ENCODE results near the gene FAM98C.

The FAM98C gene

DNA sequence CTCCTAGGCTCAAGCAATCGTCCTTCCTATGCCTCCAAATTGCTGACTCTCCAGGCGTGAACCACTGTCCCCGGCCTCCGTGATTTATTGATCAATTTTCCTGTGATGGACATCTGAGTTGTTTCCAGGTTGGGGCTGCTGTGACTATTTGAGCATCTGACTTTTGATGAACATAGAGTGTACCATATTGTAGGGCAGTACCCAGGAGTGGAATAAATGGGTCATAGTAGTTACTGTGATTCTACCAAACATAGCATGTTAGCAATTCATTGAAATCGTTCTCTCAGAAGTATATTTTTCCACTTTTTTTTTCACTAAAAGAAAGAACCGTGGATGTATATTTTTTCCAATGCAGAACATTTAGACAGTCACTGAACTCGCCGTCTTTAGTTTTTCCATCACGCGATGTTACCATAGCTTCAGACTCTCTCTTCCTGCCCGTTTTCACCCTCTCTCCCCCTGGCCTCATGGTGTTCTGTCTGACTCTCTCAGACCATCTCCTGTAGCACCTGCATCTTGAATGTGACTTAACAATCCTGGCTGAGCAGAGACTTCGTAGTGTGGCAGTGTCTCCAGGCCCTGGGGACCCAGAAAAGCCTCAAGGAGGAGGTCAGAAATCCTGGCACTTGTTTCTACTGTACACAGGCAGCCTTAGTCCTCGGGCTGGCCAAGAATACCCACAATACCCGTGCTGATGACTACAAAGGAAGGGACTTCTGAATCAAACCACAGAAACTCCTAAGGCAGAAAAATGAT lies 26.3 kb downstream of the FAM98C start:
- DNase-seq = no peak

DNA sequence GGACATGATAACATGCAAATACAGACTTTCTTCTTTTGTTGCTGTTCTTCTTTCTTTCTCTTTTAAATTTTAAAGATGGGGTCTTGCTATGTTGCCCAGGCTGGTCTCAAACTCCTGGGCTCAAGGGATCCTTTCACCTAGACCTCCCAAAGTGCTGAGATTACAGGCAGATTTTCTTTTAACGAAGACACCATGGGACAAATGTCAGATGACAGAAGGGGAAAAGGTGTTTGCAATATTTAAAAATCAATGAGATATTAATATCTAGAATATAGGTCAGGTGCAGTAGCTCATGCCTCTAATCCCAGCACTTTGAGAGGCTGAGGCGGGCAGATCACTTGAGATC lies 26.9 kb downstream of the FAM98C start:
- no peak for DNase-seq

DNA sequence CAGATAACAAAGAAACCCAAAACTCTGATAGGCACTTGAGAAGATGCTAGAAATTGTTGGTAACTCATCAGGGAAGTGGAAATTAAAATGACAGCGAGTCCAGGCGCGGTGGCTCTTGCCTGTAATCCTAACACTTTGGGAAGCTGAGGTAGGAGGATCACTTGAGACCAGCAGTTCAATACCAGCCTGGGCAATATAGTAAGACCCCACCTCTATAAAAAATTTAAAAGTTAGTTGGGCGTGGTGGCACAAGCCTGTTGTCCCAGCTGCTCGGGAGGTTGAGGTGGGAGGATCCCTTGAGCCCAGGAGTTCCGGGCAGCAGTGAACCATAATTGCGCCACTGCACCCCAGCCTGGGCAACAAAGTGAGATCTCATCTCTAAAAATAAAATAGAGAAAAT lies 28.0 kb downstream of the FAM98C start:
- no peak for DNase-seq

DNA sequence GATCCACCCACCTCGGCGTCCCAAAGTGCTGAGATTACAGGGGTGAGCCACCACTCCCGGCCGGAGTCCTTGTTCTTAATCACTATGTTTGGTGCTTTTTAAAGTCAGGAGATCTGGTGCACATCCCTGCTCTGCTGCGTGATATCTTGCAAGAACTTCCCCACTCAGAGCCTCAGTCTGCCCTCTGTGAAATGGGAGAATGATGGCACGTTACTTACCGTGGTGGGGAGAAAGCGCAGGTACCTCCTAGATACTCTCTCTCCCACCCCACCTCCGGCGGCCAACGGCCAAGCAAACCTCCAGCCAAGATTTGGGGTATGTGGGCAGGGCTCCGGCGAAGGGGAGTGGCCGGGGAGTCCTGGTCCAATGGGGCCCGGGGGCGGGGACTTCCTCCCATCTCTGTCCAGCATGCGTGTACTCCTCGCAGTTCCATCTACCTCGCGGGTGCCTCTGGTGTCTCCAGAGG lies 30.4 kb downstream of the FAM98C start, which contains the start of gene RYR1:
Gene RYR1 (plus strand): TSS at position 424 of the 466 bp plus-strand sequence. CDS start 139 bp downstream, outside the sequence.
- DNase-seq = no peak

DNA sequence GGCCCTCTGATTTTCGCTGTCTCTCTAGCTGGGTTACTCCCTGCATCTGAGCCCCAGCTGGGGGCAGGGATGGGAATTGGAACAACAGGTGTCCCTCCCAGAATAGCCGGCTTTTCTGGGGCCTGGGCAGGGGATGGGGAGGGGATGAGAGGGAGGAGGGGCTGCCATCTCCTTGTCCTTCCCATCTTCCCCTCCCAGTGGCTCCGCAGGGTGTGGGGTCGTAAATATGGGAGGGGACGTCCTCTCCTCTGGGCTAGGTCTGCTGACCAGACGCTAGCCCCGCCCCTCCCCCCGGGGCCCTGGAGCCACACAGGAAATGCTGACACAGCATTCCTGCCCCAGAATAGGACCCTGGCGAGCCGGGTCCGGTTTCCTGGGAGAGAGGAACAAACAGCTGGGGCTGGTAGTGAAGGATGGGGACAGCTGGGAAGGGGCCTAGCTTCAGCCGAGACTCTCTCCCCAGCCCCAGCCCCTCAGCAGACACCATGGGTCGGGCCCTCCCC lies 31.7 kb downstream of the FAM98C start:
- no peak for DNase-seq

DNA sequence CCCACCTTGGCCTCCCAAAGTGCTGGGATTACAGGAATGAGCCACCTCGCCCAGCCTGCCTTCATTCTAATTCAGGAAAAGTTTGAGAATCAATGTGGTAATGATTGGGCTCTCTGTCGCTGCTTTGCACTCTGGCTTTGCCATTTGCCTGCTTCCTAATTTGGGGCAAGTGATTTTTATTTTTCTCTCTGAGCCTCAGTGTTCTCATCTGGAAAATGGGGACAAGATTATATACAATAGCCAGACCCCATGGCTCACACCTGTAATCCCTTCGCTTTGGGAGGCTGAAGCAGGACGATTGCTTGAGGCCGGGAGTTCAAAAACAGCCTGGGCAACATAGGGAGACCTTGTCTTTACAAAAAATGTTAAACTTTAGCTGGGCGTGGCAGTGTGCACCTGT lies 34.4 kb downstream of the FAM98C start:
- no peak for DNase-seq

DNA sequence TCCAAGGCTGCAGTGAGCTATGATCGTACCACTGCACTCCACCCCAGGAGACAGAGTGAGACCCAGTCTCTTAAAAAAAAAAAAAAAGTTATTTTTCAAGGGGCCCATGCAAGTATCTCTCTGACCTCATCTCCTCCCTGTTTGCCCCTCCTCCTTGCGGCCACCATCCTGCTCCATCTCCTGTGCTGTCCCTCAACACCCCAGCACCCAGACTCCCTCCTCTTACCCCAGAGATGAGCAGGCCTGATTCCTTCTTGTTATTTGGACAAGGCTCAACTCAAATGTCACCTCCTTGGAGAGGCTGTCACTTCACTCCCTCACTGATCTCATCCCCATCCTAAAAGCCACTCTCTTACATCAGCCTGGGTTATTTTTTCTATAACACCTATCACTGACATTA lies 35.0 kb downstream of the FAM98C start:
- DNase-seq = no peak

DNA sequence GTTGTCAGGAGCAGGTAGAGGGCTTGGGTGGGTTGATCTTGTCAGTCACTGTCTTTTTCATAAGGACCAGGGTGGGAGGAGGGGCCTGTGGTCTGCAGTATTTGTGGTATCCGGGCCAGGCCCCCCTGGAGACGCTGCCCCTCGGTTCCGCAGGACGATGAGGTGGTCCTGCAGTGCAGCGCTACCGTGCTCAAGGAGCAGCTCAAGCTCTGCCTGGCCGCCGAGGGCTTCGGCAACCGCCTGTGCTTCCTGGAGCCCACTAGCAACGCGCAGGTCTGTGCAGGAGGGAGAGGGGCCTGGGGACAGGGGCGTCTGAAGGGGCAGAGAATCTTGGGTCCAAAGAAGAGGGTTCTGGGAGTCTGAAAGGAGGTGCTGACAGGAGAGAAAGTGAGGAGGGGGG lies 37.7 kb downstream of the FAM98C start:
- no peak for DNase-seq

DNA sequence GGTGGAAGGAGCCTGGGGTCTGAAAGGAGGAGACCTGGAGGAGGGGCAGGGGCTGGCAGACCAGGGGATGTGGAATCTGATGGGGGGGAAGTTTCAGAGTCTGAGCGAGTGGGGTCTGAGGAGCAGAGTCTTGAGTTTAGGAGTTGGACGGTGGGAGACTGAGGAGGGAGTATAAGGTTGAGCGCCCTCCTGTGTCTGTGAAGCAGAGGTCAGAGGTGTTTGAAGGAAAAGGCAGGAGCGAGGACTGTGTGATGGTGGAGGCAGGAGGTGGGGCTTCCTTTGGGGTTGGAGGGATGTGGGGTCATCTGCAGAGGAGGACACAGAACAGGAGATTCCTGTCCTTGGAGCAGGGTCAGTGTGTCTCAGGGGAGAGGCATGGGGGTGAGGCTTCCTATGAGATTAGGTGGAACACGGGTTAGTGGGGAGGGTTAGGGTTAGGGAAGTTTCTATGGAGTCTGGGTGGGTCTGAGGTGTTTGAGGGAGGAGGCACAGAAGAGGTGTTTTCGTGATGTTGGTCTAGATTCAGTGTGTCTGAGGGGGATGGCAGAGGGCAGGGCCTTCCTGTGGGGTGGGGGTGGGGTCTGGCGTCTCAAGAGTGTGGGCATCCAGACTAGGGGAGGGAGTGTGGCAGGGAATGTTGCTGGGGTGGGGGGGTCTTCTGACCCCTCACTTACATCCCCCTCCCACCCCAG lies 38.9 kb downstream of the FAM98C start:
- DNase-seq = no peak

DNA sequence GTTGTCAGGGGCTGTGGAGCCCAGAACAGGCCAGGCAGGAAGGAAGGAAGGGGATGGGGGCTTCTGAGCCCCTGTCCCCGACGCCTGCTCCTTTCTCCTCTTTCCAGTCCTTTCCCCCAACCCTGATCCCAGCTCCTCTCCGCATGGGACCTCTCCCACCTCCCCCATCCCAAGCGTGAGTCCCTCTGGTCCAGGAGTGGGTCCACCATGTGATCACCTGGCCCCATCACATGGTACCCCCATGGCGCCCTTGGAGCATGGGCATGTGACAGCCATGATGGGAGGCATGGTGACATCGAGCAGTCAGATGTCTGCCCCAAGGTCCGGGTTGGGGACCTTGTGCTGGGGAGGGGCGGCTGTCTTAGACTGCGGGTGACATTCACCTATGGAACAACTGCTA lies 39.8 kb downstream of the FAM98C start:
- no peak for DNase-seq

DNA sequence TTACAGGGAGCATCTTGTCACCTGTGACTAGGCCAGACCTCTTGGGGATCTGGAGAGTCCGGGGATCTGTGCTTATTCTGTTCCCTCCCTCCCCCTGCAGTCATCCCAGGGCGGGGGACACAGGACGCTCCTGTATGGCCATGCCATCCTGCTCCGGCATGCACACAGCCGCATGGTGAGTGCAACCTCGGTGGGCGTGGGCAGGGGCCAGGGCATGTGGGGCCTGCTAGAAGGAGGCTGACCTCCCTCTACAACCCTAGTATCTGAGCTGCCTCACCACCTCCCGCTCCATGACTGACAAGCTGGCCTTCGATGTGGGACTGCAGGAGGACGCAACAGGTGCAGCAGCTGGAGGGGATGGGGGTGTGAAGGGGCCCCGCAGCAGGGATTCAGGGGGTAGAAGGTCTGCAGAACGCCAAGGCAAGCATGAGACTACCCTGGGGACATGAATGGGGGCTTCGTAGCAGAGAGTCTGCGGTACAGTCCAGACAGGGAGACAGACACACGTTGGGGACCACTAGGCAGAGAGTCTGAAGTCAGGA lies 40.6 kb downstream of the FAM98C start:
- no peak for DNase-seq

DNA sequence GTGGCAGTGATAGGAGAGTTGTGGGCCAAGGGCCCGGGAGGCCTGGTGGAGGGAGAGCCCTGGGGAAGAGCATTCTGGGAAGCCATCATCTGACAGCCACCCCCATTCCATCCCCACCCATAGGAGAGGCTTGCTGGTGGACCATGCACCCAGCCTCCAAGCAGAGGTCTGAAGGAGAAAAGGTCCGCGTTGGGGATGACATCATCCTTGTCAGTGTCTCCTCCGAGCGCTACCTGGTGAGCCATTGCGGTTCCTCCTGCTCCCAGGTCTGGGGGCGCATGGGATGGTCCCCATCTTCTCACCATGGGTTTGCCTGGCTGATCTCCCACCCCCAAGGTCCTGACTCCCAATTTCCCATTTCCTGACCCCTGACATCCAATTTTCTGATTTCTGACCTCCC lies 41.1 kb downstream of the FAM98C start:
- DNase-seq = no peak

DNA sequence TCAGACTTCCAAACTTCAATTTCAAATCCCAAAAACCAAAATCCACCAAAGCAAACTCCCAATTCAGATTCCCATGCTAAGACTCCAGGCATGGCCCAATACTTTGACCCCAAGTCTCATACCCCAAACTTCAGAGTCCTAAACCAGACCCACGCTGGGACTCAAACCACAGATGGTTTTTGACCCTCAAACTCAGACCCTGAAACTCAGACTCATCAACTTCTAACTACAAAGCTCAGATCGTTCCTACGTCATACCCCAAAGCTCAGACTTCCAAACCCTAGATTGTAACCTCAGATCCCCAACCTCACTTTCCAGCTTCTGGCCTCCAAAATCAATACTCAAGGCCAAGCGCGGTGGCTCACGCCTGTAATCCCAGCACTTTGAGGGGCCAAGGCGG lies 42.5 kb downstream of the FAM98C start:
- no peak for DNase-seq

DNA sequence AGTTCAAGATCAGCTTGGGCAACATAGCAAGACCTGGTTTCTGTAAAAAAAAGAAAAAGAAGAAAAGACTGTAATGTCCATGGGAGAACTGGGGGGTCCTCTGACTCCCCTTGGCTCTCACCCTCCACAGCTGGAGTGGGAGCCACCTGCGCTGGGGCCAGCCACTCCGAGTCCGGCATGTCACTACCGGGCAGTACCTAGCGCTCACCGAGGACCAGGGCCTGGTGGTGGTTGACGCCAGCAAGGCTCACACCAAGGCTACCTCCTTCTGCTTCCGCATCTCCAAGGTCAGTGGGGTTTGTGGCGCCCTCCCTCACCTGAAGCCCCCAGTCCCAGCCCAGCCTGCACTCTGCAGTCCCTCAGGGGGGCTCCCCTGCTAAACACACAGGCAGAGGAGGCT lies 45.3 kb downstream of the FAM98C start:
- DNase-seq = no peak

DNA sequence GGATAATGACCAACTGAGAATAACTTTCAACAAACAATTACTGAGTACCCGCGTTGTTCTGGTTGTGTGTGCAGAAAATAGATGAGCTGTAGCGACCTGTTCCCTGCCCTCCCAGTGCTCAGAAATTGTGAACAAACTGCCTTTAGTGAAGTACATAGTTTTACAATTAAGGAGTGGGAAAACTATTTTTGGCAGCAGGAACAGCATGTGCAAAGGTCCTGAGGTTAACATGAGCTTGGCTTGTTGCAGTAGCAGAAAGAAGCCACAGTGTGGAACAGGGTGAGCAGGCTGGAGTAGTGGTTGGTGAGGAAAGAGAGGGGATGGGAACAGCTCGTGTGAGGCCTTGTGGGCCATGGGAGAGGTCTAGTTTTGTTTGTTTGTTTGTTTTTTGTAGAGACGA lies 46.6 kb downstream of the FAM98C start:
- DNase-seq = no peak

DNA sequence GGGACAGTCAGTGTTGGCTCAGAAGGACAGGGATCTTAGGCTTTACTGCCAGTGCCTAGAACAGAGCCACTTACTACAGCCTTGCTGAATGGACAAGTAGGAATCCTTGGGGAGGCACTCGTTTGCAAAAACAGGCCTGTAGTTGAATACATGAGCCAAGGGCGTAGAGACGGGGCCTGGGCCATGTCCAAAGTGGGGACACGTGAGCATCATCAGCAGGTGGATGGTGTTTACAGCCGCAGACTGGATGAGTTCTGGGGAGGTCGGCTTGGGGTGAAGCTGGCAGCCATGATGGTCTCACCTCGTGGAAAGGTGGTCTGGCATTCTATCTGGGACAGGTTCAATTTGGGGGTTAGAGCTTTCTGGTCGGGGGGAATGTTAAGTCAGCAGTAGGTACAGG lies 48.1 kb downstream of the FAM98C start:
- DNase-seq = no peak

DNA sequence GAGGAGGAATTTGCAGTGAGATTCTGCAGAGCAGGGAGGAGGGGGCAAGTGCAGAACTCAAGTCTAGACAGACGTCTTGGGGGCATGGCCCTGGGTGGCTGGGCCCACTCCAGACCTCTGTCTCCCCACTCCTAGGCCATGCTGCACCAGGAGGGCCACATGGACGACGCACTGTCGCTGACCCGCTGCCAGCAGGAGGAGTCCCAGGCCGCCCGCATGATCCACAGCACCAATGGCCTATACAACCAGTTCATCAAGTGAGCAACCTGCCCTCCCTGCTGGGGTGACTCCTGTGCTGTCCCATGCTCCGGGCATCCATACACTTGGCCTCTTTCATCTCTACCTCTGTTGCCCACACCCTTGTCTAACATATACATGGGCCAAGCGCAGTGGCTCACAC lies 48.7 kb downstream of the FAM98C start:
- DNase-seq = no peak

DNA sequence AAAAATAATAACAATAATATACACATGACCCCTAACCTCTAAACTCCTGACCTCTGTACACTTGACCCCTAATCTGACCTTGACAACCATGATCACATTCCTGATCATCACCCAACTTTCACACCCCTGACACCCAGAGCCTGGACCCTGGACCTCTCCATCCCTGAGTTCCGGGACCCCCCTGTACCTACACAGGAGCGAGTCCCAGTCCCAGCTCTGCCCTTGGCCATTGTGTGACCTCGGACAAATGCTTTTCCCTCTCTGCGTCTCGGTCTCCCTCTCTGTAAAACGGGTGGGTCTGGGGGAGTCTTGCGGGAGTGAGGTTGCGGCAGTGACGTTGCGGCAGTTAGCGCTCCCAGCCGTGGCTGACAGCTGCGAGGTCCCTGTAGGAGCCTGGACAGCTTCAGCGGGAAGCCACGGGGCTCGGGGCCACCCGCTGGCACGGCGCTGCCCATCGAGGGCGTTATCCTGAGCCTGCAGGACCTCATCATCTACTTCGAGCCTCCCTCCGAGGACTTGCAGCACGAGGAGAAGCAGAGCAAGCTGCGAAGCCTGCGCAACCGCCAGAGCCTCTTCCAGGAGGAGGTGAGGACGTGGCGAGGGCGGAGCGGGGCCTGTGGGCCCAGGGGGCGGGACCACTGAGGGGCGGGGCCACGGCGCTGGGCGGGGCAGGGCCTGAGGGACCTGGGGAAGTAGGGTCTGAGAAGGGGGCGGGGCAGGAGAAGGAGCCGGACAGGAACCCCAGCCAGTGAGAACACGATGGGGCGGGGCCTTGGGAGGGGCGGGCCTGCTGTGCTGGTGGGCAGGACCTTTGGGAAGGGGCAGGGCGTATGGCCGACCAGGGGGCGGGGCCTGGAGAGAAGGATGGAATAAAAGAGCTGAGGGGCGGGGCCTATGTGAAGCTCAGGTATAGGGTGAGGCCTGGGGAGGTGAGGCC lies 49.8 kb downstream of the FAM98C start:
- no peak for DNase-seq

DNA sequence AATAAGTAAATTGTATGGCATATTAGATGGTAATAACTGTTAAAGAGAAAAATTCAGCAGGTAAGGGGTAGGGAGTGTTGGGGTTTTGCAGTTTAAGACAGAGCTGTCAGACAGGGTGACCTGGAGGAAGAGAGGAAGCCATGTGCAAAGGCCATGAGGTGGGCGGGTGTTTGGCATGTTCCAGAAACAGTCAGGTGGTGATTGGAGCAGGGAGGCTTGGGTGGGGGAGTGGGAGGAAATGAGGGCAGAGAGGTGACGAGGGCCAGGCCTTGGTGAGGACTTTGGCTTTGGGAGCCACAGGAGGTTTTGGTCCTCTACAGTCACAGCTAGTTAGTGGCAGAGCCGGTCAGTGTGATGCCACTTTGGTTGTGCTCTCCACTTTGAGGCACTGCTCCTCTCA lies 50.7 kb downstream of the FAM98C start:
- DNase-seq = no peak

DNA sequence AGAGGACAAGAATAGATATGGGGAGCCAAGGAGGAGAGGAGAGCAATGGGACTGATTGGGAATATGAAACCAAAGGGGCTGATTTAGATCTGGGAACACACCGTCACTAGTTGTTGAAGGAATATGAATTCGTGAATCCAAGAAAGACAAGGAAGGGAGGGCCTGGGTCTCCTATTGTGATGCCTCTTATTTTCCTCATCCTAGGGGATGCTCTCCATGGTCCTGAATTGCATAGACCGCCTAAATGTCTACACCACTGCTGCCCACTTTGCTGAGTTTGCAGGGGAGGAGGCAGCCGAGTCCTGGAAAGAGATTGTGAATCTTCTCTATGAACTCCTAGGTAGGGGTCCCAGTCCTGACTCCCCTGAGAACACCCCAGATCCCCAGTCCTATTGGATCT lies 52.1 kb downstream of the FAM98C start:
- DNase-seq = no peak

DNA sequence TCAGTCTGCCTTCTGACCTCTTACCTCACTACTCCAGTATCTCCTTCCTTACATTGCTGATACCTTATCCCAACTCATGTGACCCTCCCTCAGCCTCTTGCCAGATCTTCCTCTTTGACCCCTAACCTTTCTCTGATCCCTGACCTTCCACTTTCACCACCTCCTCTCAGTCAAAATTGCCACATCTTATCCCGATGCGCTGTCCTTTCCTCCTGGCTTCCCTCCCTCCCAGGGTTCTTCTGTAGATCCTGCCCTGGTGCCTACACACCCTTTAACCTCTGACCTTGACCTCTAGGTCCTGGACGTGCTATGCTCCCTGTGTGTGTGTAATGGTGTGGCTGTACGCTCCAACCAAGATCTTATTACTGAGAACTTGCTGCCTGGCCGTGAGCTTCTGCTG lies 54.3 kb downstream of the FAM98C start:
- no peak for DNase-seq

DNA sequence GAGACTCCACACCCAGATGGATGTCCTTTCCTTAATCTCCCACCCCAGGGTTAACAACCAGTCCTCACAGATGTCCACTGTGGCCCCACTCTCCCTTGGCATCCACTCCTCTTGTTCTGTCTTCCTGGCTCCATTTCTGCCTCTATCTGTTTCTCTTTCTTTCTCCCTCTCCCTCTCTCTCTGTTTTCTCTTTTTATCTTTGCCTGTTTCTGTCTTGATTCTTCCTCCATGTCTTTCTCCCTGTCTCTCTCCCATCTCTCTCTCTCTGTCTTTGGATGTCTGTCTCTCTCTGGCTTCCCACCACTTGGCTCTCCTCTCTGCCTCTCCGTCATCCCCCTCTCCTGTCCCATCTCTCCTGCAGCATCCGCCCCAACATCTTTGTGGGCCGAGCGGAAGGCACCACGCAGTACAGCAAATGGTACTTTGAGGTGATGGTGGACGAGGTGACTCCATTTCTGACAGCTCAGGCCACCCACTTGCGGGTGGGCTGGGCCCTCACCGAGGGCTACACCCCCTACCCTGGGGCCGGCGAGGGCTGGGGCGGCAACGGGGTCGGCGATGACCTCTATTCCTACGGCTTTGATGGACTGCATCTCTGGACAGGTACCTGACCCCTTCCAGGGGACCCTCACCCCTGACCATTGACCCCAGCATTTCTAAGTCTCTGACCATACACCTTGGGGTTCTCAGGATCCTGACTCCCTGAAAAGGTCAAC lies 55.0 kb downstream of the FAM98C start:
- DNase-seq = no peak
